Osteoblast (primary cell): Measurements from ENCODE around the gene MTRR. TPM values are rescaled to one million over a fixed set of nuclear protein-coding genes. Genes with fewer than 3 reads are reported as not detected.

ENCODE experiments used
- DNase-seq: peaks from one replicate; pipeline ENCODE4 v3.0.0; 2011; ENCODE audit warnings: low spot score, mixed read lengths; ENCODE audit not compliant: insufficient read length; ENCODE audit errors: missing footprints
- H2AFZ ChIP-seq: 2 replicates; pipeline ENCODE4 v1.6.0; 2011; ENCODE audit warnings: mild to moderate bottlenecking, low read length
- H3K27ac ChIP-seq: 2 replicates; pipeline ENCODE4 v1.5.1; 2011; ENCODE audit warnings: mild to moderate bottlenecking, low read depth, low read length, moderate library complexity
- H3K27me3 ChIP-seq: 2 replicates; pipeline ENCODE4 v1.6.0; 2012; ENCODE audit warnings: mild to moderate bottlenecking, control low read depth, inconsistent platforms, low read length, moderate library complexity; ENCODE audit not compliant: insufficient read depth
- H3K36me3 ChIP-seq: 2 replicates; pipeline ENCODE4 v1.5.1; 2011; ENCODE audit warnings: mild to moderate bottlenecking, low read length, control low read depth, moderate library complexity; ENCODE audit not compliant: insufficient read depth
- H3K4me1 ChIP-seq: 2 replicates; pipeline ENCODE4 v1.5.1; 2011; ENCODE audit warnings: mild to moderate bottlenecking, low read length, control low read depth, moderate library complexity; ENCODE audit not compliant: insufficient read depth
- H3K4me2 ChIP-seq: 2 replicates; pipeline ENCODE4 v1.6.0; 2011; ENCODE audit warnings: mild to moderate bottlenecking, low read length; ENCODE audit not compliant: insufficient read depth
- H3K4me3 ChIP-seq: fragments of 200-600 bp; sonication (generic); 3 replicates; pipeline ENCODE4 v1.5.1; 2012; ENCODE audit warnings: mild to moderate bottlenecking, low read length, inconsistent platforms; ENCODE audit not compliant: insufficient read depth
- H3K79me2 ChIP-seq: 2 replicates; pipeline ENCODE4 v1.6.0; 2012; ENCODE audit warnings: mild to moderate bottlenecking, low read length, control low read depth, inconsistent platforms; ENCODE audit not compliant: insufficient read depth
- H3K9me3 ChIP-seq: 2 replicates; pipeline ENCODE4 v1.5.1; 2011; ENCODE audit warnings: low read depth, low read length, control low read depth
- H4K20me1 ChIP-seq: 2 replicates; pipeline ENCODE4 v1.6.0; 2012; ENCODE audit warnings: mild to moderate bottlenecking, low read length, control low read depth; ENCODE audit not compliant: insufficient read depth
- total RNA-seq: library from RNA; depleted of rRNA; stranded (reverse); fragments of >200 nt; gene quantifications from 2 replicates; pipeline ENCODE4 v1.2.3, GENCODE V29; 2012
- TF ChIP-seq, protein P1 (sequence below): IDR thresholded peaks from 2 replicates; pipeline ENCODE4 v1.5.1; 2011; ENCODE audit warnings: mild to moderate bottlenecking, low read depth, low read length, moderate library complexity; ENCODE audit errors: extremely low read depth

Gene MTRR
- total RNA-seq, 1 donor = 36.6 TPM

DNA sequence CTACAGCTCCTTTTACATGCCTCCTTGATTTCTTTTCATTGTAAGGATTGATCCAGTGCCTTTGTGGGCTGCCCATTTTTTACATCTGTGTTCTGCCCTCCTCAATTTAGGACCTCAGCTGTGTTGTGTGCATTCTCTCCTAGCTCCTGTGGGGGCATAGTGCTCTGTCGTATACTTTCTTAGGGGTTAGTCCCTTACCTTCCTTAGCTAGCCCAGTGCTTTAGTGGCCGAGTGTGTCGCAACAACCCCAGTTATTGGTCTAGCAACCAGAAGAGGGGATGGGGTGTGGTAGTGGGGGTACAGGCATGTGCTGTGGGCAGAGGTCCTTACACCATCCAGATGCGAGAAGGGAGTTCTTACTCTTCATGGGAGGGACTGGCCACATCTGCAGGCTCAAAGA, 12.1 kb downstream of the MTRR start:
- Histone ChIP-seq H3K4me3 (no peak overlapping the region), H3K79me2 (peaks cover 35% of the 10 kb centered on the region), H3K27ac (no peak overlapping the region), H3K4me1 (peaks cover 30% of the 10 kb centered on the region), H4K20me1 (peaks cover 25% of the 10 kb centered on the region), H2AFZ (no peak overlapping the region), H3K27me3 (no peaks in the 10 kb centered on the region), H3K4me2 (no peak overlapping the region), H3K9me3 (no peaks in the 10 kb centered on the region), H3K36me3 (peaks cover 66% of the 10 kb centered on the region)
- TF ChIP-seq, protein P1, sequence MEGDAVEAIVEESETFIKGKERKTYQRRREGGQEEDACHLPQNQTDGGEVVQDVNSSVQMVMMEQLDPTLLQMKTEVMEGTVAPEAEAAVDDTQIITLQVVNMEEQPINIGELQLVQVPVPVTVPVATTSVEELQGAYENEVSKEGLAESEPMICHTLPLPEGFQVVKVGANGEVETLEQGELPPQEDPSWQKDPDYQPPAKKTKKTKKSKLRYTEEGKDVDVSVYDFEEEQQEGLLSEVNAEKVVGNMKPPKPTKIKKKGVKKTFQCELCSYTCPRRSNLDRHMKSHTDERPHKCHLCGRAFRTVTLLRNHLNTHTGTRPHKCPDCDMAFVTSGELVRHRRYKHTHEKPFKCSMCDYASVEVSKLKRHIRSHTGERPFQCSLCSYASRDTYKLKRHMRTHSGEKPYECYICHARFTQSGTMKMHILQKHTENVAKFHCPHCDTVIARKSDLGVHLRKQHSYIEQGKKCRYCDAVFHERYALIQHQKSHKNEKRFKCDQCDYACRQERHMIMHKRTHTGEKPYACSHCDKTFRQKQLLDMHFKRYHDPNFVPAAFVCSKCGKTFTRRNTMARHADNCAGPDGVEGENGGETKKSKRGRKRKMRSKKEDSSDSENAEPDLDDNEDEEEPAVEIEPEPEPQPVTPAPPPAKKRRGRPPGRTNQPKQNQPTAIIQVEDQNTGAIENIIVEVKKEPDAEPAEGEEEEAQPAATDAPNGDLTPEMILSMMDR = no peak
- no peak for DNase-seq

DNA sequence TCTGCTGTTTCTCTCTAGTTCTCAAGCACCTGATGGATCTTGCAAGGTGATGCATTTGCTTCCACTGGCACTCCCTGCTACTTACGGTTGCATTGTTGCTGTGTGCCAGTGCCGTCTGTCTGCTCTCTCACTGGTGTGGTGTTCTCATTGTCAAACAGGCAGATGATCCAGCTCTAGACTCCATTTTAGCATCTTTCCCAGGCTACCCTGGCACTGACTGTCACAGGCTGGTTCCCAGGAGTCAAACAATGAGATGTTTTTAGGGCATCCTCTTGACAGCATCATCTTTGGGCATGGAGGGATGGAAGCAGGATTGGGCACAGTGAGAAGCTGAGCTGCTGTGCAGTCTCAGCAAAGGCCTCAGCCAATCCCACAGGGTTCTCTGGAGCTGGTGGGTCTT, 12.9 kb downstream of the MTRR start:
- H3K27ac ChIP-seq = no peak overlapping the region
- no peak overlapping the region for H3K4me2 ChIP-seq
- no peaks in the 10 kb centered on the region for H3K27me3 ChIP-seq
- H3K9me3 ChIP-seq = no peaks in the 10 kb centered on the region
- DNase-seq = no peak
- no peak overlapping the region for H2AFZ ChIP-seq
- TF ChIP-seq, protein P1 = no peak
- peaks cover 22% of the 10 kb centered on the region for H4K20me1 ChIP-seq
- no peak overlapping the region for H3K4me3 ChIP-seq
- H3K79me2 ChIP-seq = peaks cover 34% of the 10 kb centered on the region
- H3K4me1 ChIP-seq = peaks cover 23% of the 10 kb centered on the region
- peaks cover 62% of the 10 kb centered on the region for H3K36me3 ChIP-seq

DNA sequence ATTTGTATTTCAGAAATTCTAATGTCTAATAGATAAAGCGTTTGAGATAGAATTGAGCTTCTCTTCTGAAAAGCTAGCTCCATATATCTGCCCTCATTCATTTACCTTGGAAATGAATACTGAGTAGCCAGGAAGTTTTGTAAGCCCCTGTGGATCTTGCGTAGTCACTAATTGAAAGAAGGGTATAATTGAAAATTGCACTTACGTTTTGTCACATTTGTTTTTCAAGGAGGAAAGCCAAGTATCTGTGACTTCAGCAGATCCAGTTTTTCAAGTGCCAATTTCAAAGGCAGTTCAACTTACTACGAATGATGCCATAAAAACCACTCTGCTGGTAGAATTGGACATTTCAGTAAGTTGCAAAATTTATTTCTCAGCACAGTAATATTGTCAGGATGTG, 14.0 kb downstream of the MTRR start:
- no peak for DNase-seq
- TF ChIP-seq, protein P1 = no peak
- H3K9me3 ChIP-seq = no peaks in the 10 kb centered on the region
- peaks cover 32% of the 10 kb centered on the region for H3K79me2 ChIP-seq
- peaks cover 59% of the 10 kb centered on the region for H3K36me3 ChIP-seq
- no peaks in the 10 kb centered on the region for H3K27me3 ChIP-seq
- no peak overlapping the region for H3K27ac ChIP-seq
- H2AFZ ChIP-seq = no peak overlapping the region
- peaks cover 12% of the 10 kb centered on the region for H3K4me1 ChIP-seq
- H3K4me2 ChIP-seq = no peak overlapping the region
- no peak overlapping the region for H3K4me3 ChIP-seq
- peaks cover 20% of the 10 kb centered on the region for H4K20me1 ChIP-seq

DNA sequence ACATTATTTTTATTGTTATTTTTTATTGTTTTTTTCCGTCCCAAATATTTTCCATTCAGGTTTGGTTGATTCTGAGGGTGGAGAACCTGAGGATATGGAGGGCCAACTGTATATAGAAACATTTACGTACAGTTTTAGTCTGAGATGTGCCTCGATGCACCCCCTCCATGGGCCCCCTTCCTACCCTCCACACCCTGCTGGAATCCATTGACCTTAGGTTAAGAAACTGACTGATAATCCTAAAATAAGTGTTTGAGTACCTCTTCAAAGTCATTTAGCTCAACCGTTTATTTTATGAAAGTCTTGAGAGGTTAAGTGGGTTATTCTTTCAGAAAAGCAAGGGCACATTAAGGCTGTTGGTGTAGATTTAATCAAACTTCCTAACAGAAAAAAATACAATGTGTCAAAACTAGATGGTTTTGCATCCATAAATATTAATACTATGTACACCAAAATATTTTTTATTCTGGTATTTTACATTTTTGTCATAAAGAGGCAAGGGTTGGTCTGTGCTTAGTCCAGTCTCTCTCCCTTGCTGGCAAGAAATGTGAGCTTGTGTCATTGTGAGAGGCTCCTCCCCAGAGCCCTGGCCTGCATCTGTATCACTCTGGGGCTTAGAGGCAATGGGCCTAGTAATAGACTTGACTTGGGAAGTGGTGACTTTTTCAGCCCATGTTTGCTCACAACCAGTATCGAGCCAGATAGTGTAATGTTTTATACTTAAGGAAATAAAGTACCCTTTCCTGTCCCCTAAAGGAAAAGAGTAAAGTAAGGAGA, 15.7 kb downstream of the MTRR start:
- H3K4me2 ChIP-seq = no peak overlapping the region
- no peaks in the 10 kb centered on the region for H3K4me1 ChIP-seq
- H2AFZ ChIP-seq = no peak overlapping the region
- H3K4me3 ChIP-seq = no peak overlapping the region
- TF ChIP-seq, protein P1 = no peak
- no peak overlapping the region for H3K27ac ChIP-seq
- peaks cover 59% of the 10 kb centered on the region for H3K36me3 ChIP-seq
- peaks cover 10% of the 10 kb centered on the region for H4K20me1 ChIP-seq
- peaks cover 29% of the 10 kb centered on the region for H3K79me2 ChIP-seq
- no peak for DNase-seq
- no peaks in the 10 kb centered on the region for H3K27me3 ChIP-seq
- H3K9me3 ChIP-seq = no peaks in the 10 kb centered on the region
